Fibroblast of skin of right quadriceps (primary cell): ENCODE measurements around the gene UBE2F.
"Not testable (repeated sequence)": the region's sequence is repeated elsewhere in the genome, so short reads cannot be mapped to it uniquely, and the experiment has no call there.

Source experiments
- DNase-seq: peaks from one replicate; pipeline ENCODE4 v3.0.0-alpha.2; 2013

Gene UBE2F

DNA sequence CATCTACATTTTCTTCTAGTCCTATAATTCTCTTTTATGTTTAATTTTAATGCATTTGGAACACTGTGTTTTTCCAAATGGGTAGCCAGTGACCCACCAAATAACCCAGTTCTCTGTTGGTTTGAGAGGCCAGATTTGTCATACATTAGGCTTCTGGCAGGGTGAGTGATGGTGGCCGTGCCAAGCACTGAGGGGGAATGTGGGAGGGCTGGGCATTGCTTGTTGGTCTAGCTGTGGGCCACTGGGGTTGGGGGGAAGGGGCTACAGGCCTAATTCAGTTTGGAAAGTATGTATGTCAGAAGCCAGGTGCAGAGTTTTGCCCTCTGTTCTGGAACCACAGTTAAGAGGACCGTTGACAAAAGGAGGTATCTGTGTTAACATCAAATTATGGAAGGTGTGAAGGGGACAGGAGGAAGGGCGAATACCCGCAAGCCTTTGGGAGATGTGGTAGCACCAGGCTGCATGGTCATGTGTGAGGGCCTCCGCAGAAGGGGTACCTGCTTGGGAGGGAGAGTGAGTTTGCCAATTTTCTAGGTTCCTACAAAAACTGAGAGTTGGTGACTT is 55.9 kb downstream of the UBE2F start:
- DNase-seq = no peak

DNA sequence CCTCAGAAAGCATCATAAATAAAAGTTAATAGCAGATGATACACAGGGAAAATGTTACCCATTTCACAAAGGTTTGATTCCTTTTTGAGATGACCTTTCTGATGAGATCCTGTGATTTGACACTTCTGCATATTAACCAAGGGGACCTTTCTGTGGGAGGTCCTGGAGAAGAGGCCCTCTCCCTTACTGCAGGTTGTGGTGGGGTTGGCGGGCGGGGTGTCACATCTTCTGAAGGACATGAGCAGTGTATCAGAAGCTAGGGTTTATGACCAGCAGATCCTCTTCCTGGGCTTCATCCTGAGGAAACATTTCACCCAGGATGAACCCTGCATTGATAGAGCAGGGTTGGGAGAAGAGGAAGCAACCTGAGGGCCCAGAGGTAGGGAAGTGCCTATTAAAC is 56.8 kb downstream of the UBE2F start:
- no peak for DNase-seq

DNA sequence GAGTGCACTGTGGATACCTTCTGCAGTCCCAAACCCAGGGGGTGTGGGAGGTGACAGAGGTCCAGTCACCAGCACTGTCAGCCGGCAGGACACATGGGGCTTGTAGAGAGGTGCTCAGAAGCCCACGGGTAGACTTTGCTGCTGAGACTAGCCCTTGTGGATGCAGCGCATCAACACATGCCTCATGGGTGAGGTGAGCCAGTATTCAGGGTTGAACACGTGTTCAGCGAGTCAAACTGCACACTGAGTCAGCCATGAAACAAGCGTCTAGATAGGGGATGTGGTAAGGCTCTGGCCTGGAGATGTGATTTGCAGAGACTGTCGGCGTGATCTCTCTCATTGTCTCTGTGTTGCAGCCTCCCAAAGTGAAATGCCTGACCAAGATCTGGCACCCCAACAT is 58.2 kb downstream of the UBE2F start:
- DNase-seq = peak; percentile 74

DNA sequence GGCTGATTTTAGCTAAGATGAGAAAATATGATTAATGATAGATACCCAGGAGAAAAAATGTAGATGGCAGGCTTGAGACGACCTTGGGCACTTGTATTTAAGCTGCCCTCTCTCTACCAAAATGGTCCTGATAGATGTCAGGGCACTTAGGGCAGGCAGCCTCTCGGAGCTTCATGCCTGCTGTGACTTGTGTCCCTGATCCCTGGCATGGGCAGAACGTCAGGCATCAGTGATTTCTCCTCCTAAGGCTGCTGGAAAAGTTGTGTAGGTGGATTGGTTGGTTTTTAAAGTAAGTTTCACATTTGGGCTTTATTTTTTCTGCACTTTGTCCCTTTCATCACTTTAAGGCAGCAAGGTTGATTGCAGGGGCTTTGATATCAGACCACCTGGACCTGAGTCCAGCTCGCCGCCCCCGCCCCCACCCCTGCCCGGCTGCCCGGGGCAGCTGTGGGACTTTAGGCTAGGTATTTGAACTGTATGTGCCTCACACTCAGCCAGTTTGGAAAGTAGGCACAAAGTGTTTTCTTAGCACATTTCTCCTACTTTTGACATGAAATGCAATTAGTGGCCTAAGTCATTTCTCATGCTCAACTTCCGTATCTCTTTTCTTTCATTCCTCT is 59.0 kb downstream of the UBE2F start:
- no peak for DNase-seq

DNA sequence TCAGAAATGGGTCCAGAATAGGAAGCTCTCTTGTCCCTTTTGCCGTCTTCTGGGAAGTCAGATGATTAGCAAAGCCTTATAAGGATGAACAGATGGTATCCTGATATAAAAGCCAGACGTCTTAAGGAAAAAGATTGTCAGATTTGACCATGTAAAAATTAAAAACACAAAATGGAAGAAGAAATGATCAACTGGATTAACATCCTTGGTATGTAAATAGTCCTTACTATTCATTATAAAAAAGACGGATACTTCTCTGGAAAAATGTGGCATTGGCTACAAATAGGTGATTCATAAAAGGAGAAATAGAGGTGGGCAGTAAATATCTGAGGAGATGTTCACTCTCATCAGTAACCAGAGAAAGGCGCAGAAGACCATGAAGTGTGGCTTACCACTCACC is 60.2 kb downstream of the UBE2F start:
- DNase-seq = peak; percentile 31

DNA sequence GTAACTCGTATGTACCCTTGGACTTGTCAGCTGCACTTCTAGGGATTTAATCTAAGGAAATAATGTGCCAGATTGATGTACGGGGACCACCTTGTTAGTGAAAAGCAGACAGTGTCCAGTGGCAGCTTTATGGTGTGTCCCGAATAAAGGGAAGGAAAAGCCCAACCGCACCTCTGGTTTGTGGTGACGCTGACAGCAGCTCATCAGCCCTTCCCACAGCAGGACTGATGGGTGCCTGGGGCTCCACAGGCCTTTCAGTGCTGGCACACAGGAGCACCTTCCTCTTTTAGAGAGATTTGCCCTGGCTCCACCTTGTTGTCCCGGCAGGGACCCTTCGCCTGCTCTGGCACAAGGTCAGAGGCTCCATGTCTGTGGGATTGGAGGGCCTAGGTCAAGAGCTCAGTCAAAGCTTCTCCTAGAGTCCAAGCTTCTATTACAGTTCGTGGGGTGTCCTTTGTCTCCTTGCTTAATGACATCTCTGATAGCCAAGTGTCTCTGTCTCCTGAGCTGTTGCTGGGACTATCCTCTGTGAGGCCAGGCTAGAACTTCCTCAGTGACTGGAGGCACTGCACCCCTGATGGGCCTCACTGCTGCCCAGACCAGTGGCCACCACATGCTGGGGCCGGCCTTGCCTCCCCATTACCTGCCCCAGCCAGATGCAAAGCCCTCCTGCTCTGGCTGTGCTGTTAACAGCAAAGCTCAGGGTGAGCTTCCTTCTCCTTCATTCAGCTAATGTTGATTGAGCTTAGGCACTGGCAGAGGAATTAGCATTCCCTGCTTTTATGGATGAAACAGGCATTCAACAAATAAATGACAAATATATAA is 61.0 kb downstream of the UBE2F start:
- DNase-seq = no peak

DNA sequence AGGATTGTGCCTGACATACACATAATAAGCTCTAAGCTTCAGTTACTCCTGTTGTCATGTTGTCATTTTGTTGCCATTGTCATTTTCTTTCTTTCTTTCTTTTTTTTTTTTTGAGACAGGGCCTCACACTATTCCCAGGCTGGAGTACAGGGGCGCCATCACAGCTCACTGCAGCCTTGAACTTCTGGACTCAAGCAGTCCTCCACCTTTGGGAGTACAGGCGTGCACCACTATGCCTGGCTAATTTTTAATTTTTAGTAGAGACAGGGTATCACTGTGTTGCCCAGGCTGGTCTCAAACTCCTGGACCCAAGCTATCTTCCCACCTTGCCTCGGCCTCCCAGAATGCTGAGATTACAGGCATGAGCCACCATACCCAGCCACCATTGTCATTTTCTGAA is 63.0 kb downstream of the UBE2F start:
- DNase-seq = no peak

DNA sequence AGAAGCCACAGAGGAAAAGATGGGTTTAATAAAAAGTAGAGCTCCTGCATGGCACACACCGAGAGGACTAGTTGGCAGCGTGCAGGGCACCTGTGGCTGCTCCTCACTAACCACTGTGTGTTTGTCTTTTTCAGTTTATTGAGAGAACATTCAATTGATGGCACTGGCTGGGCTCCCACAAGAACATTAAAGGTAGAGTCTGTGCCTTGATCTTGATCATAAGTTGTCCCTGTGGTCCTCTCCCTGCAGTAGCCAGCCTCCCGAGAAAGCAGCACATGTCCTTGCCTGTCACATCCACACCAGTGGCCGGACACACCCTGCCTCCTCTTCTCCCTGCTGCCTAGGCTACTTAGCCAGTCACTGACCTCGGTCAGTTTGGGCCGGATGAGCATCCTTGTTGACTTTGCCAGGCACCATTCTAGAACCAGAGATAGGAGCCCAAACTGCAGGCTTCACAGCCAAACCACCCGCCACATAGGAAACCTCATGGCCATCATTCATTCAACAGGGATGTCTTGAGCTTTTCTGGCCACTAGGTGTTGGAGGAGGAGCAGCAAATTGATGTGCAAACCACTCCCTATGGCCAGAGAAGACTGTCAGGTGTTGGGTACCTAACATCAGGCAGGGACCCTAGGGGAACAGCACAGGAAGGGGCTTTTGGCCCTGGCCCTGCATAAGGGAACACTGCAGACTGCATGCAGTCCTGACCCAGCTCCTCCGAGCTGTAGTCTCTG is 63.8 kb downstream of the UBE2F start:
- no peak for DNase-seq

DNA sequence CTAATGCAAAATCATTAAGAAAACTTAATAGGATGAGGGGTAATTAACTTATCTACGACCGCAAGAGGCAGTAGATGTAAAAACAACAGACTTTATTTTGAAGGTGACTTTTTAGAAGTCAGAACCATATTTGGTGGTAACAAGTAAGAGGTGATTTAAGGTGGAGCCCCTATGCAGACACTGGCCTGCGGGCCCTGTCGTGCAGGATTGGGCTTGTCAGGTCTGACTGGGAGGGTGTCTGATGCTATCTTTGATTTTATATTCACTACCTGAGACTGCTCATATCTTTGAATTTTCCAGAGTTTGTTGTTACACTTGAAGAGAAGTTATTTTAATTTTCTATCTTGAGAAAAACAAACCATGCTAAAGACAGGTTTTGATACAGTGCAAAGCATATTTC is 64.9 kb downstream of the UBE2F start:
- no peak for DNase-seq

DNA sequence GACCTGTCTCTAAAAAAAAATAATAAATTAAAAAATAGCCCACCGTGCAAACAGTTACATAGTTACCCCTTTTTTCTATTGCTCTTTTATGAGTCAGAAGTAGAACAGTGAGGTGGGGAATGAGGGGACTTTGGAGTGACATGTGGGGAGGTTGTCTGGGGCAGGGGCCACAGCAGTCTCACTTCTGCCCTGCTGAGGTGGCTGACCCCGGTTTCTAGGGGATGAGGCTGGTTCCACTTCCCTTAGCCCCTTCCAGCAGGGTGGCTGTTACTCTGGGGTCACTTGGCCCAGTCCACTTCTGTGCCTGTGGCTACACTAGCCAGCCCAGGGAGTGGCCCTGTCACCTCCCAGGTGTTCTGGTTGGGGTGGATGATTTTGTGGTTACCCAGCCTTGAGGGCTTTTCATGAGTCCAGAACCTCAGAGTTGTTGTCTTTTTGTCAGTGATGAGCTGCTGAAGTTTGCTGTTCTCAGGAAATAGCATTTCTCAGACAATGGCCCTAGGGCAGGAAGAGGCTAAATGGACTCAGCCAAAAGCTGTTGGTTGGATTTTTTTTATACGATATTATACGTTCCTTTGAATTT is 66.0 kb downstream of the UBE2F start:
- no peak for DNase-seq

DNA sequence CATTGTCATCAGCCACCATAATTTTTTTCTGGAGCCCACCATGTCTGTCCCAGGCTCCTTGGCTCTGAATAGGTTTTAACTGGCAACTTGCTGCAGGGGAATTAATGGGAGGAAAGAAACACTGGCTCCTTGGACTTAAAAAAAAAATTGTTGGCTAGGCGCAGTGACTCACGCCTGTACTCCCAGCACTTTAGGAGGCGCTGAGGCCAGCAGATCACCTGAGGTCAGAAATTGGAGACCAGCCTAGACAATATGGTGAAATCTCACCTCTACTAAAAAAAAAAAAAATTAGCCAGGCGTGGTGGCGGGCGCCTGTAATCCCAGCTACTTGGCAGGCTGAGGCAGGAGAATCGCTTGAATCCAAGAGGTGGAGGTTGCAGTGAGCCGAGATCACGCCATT is 67.2 kb downstream of the UBE2F start:
- not testable (repeated sequence) for DNase-seq

DNA sequence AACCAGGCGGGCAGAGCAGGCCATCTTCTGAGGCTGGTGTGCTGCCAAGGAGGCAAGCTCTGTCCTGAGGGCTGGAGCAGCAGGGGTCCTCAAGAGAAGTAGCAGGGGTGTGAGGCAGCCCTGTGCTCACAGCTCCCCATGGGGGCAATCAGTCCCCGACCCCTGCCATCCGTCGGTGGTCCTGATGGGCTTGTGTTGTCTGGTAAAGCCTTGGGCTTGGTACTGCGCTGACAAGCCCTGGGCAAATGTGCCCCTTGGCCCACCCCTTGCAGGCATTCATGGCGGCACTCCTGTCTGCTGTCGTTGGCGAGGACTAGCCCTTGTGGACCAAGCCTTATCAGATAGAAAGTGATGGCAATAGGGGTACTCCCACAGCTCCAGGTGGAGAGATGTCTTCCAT is 71.4 kb downstream of the UBE2F start:
- DNase-seq = no peak

DNA sequence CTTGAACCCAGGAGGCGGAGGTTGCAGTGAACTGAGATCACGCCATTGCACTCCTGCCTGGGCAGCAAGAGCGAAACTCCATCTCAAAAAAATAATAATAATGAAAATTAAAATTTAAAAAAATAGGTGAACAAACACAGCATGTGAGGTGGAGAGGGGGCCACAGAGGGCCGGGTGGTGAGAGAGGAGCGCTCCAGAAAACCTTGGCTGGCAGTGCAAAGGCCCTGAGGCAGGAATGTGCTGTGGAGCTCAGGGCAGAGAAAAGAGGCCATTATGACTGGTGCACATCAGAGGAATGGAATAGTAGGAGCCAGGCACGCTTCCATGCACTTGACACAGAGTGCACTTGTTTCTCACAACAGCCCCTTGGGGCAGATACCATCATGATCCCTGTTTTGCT is 72.3 kb downstream of the UBE2F start:
- no peak for DNase-seq

DNA sequence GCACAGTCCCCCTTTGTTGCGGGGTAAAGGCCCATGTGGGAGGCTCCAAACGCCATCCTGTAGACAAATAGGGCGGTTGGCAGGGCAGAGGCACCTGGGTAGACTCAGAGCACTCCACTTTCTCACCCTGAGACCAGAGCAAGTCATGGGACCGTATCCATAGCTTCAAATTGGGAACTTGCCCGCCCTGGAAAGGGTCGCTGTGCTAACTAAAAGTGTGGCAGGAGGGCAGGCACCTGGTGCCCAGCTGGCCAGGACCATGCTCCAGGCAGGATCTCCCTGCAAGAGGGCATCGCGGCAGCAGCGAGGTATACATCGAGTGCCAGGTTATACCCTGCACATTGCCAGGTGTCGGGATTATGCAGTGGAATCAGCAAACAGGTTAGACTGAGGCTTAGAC is 73.2 kb downstream of the UBE2F start:
- no peak for DNase-seq

DNA sequence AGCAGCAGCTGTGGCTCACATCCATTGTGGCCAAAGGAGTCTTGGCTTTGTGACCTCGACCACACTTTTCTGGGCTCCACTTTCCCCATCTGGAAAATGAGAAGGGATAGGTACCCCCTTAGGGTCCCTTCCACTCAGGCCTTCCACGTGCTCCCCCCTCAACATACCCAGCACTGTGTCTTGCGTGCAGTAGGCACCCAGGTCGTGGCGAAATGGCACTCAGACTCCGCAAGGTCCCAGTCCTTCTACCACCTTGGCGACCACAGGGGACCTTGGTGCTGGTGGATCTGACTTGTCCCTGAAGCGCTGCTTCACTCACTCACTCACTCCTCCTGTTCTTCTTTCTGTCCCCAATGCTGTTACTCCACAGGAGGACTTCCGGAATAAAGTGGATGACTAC is 74.1 kb downstream of the UBE2F start:
- DNase-seq = no peak

DNA sequence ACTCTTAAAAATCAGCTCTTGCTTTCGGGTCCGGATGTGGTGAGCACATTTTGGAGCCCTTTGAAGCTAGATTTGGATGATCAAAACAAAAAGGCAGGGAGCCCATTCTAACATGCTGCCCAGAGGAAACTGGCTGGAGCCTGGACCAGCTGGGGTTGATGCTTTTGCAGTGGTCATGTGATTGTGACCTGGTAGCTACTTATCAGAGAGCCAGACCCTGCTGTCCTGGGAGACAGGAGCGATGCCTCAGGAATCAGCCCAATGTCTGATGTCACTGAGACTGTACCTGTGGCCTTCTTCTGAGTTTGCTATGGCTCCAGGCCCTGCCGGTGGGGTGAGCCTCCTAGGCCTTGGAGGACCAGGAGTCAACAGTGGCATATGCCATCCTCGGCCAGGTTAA is 75.3 kb downstream of the UBE2F start:
- DNase-seq = no peak

DNA sequence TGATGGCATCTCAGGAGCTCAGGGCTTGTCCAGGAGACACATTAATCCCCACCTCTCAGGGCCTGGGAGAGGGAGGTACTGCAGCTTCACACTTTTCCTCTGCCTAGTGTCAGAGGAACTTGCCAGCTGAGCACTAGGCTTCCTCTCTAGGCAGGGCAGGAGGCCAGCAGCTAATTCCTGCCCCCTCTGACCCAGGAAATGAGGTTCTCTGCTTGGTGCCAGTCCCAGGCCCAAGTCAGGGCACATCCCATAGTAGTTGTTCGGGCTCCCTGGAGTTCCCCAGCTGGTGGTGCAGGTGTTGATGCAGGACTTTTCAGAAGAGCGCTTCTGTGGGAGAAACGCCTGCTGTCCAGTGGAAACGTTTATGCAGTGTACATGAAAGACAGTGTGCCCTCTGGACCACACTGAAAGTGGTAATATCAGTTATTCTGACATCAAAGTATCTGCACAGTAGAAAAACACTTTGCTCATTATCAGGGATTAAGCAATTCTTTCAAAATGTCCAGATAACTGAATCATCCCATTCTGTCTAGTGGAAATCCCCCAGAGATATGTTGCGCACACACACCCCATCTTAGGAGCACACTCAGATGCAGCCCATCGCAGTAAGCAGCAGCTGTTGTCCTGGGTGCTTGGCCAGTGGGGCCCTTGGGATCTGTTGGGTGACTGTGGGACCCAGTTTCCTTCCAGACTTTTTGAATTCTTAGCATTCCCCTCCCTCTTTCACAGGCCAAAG is 76.2 kb downstream of the UBE2F start:
- no peak for DNase-seq

DNA sequence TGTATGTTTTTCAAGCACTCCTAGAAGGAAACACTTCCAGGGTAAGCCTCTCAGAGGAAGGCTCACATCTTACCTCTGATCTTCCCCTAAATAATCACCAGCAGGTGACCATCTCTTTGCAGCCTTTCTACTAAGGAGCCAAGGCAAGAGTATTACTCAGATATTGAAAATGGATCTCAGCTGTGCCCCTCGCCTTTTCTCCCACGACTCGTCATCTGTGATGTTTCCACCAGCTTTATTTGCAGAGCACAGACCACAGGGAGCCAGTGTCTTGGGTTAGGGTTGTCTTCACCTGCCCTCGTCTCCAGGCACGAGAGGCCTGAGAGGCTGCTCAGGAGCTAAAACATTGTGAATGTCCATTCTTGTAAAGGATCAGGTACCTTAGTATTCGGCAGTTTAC is 77.0 kb downstream of the UBE2F start:
- DNase-seq = no peak

DNA sequence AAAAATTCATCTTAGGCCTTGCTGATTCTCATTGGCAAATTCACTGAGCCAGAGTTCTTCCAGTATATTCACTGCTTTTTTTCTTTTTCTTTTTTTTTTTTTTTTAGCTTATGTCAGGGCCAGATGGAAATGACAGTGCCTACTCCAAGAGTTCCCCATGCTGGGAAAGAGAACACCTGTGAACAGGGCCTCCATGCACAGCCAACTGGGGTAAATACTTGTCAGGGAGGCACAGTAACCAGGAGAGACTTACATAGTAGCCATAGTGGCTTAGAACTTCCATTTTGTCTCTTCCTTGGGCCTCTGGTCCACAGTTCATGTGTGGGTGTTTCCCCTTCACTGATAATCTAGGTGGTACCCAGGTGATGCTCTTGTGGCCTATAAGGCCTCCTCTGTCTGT is 78.8 kb downstream of the UBE2F start:
- no peak for DNase-seq

DNA sequence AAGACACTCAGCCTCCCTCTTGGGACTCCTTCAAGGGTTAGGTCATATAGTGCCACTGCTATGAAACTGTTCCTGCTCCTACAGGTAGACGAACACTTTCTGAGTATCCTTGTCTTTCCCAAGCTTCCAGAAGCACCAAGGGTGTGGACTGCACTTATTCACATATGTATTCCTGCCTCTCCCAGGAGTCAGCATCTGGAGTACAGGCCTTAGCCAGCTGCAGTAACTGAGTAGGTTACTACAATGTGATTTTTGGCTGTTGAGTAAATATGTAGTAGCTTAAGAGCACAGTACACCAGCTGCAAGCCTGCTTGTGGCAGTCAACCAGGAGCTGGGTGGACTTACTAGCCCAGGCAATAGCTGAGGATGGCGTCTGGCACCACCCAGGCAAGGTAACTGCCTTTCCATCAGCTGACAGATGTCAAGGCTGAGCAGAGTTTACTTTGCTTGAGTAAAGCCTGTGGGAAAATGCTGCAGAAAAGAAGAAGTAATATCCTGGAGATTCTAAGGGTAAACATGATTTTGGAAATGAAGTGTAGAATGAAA is 80.0 kb downstream of the UBE2F start:
- DNase-seq = no peak

DNA sequence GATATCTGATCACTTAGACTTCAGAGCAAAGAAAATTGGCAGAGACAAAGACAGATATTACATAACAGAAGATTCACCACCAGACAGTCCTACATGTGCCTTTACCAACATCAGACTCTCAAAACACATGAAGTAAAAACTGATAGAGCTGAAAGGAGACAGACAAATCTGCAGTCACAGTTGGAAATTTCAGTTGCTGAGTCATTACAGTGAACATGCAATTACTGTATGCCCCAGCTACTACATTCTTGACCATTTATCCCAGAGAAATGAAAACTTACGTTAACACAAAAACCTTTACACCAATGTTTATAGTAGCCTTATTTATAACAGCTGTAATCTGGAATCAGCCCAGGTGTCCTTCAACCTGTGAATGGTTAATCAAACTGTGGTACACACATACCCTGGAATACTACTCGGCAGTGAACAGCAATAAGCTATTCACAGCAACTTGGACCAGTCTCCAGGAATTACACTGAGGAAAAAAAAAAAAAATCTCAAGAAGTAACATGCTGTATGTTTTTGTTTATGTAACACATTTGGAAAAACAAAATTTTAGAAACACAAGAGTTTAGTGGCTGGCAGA is 86.5 kb downstream of the UBE2F start:
- DNase-seq = no peak

DNA sequence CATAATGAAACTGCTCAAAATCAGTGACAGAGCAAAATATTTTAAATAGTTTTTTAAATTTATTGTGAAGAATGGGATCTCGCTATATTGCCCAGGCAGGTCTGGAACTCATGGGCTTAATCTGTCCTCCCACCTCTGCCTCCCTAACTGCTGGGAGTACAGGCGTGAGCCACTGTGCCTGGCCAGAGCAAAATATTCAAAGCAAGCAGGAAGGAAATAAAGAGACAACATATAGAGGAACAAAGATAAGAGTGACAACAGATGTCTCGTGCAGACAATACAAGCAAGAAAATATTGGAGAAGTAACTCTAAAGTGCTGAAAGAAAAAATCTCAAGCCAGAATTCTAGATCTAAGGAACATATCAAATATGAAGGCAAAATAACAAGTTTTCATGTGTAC is 89.0 kb downstream of the UBE2F start:
- no peak for DNase-seq
